Ovary (tissue), 9 donors: ENCODE measurements around the gene DNM1L. TPM values are rescaled to one million over a fixed set of nuclear protein-coding genes. Genes with fewer than 3 reads are reported as not detected.

ENCODE experiments used
- DNase-seq, 5 donors: peaks; one replicate each; pipeline ENCODE4 v3.0.0-alpha.2; 2019 to 2020
- H3K27ac ChIP-seq, 2 donors: fragments of 200-600 bp; one replicate each; pipeline versions ENCODE4 v1.5.1 to v1.8.0; 2019 to 2022
- H3K27me3 ChIP-seq: fragments of 200-600 bp; one replicate; pipeline ENCODE4 v1.8.0; 2022
- H3K36me3 ChIP-seq: fragments of 200-600 bp; sonication (generic); one replicate; pipeline ENCODE4 v1.5.1; 2019
- H3K4me1 ChIP-seq: one replicate; pipeline ENCODE4 v1.8.1; 2013; ENCODE audit warnings: mild to moderate bottlenecking, moderate library complexity; ENCODE audit not compliant: insufficient read depth
- H3K4me3 ChIP-seq: fragments of 200-600 bp; sonication (generic); one replicate; pipeline ENCODE4 v1.5.1; 2017
- H3K9me3 ChIP-seq, 2 donors: fragments of 200-600 bp in 1 of 2; sonication (generic) in 1 of 2; one replicate each; pipeline versions ENCODE4 v1.5.1 to v1.8.1; 2013 to 2019; ENCODE audit warnings: mild to moderate bottlenecking in 1 of 2, moderate library complexity in 1 of 2
- CTCF ChIP-seq, 3 donors: fragments of 450-650 bp in 2 of 3; fragments of 200-600 bp in 1 of 3; IDR thresholded peaks; one replicate each; pipeline versions ENCODE4 v1.5.1 to v1.8.0; 2016 to 2022; ENCODE audit warnings: antibody characterized with exemption in 3 of 3, mild to moderate bottlenecking in 1 of 3
- EP300 ChIP-seq: sonication (generic); formaldehyde crosslinking; IDR thresholded peaks from one replicate; pipeline ENCODE4 v1.6.1; 2017; ENCODE audit warnings: antibody characterized with exemption
- POLR2A ChIP-seq: fragments of 450-650 bp; IDR thresholded peaks from one replicate; pipeline ENCODE4 v1.6.1; 2017; ENCODE audit warnings: antibody characterized with exemption, mild to moderate bottlenecking, moderate library complexity
- WGBS, 3 donors: extraction: QIAGEN DNeasy Blood & Tissue Kit in 1 of 3; methylation state at CpG; one replicate each; pipeline versions ENCODE4 v1.1.5 to v1.1.7; 2013 to 2017; 5-methylcytosine and 5-hydroxymethylcytosine counted together
- intact Hi-C, 4 donors: fragments of 100-400 bp; cut with DNase I; formaldehyde crosslinking; loops; one replicate each; pipeline versions ENCODE4 v1.11.0 to v1.15.1; 2022 to 2023
- polyA plus RNA-seq, 2 donors: library from polyadenylated mRNA; stranded (reverse); fragments of 200-250 nt in 1 of 2; fragments of 350-450 nt in 1 of 2; fragmentation: Illumina TruSeq in 1 of 2; extraction: RNeasy Lipid Tissue Mini Kit (QIAGEN cat#74804) in 1 of 2; gene quantifications; one replicate each; pipeline ENCODE4 v1.2.3, GENCODE V29; 2013 to 2014
- total RNA-seq, 7 donors: library from RNA; depleted of rRNA in 2 of 7; stranded (reverse); fragments of >200 nt in 2 of 7; fragmentation: NEBNext Ultra II Directional in 3 of 7; extraction: Animal tissue kit (Norgen Biotek cat#: 25700) in 3 of 7; gene quantifications; one replicate each; pipeline versions ENCODE4 v1.1.0 to v1.2.4, GENCODE V29; 2016 to 2023
- donor health status: DM: no; HTN: no; CAD: no; lungs with moderate emphysema.
- donor health status: DM: no; HTN: no; CAD: no.
- donor health status: Bipolar disorder and iron deficiency.
- donor health status: DM: yes; HTN: yes; CAD: no.
- donor health status: DM: no; HTN: no; CAD: no.
- donor health status: DM: yes; HTN: yes; CAD: no.

The DNM1L gene
- total and polyA plus RNA-seq, 9 donors, result 19.4 to 77.5 (median 47.8) TPM

DNA sequence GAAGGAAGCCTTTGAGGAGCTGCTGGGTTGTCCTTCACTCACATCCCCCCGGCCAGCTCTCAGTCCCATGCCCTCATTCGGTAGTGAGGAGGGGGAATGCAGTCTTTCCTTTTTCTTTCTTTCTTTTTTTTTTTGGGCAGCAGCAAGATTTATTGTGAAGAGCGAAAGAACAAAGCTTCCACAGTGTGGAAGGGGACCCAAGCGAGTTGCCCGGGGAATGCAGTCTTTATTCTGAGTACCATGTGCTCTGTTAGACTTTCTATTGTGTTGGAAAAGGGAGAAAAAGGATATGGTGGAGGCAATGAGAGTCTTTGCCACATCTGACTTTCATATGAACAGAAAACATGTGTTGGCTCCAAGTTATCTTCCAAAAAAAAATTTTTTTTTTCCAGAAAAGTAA, 106.5 kb downstream of the DNM1L start:
- H3K9me3 ChIP-seq, result no peaks in the 10 kb centered on the region
- H3K27ac ChIP-seq, result no peak overlapping the region
- no peaks in the 10 kb centered on the region for H3K27me3 ChIP-seq
- no peaks in the 10 kb centered on the region for H3K36me3 ChIP-seq
- intact Hi-C loops, result no loop called here
- DNase-seq, result no peak
- H3K4me3 ChIP-seq, result no peak overlapping the region
- 85 to 94% (median 93%) methylated on average over 5 of the region's 5 CpGs for WGBS, 3 donors
- H3K4me1 ChIP-seq, result no peaks in the 10 kb centered on the region
- TF ChIP-seq CTCF (IDR thresholded peaks at IDR 0.05) (no peak), EP300 (no peak), POLR2A (no peak)

GRCh38 chr12:32788405-32788804, 109.3 kb downstream of the DNM1L start:
- no peak for DNase-seq
- Histone ChIP-seq H3K4me3 (no peak overlapping the region), H3K4me1 (no peaks in the 10 kb centered on the region), H3K27me3 (no peaks in the 10 kb centered on the region), H3K9me3 (no peaks in the 10 kb centered on the region), H3K36me3 (no peaks in the 10 kb centered on the region), H3K27ac (no peak overlapping the region)
- 85 to 100% (median 93%) methylated on average over 4 of the region's 4 CpGs for WGBS, 3 donors
- intact Hi-C loops, result no loop called here
- TF ChIP-seq CTCF (IDR thresholded peaks at IDR 0.05), result no peak
- no peak for TF ChIP-seq EP300
- TF ChIP-seq POLR2A, result no peak

GRCh38 chr12:32789446-32789845, 110.3 kb downstream of the DNM1L start:
- Histone ChIP-seq H3K4me1 (no peaks in the 10 kb centered on the region), H3K27me3 (no peaks in the 10 kb centered on the region), H3K4me3 (no peak overlapping the region), H3K36me3 (no peaks in the 10 kb centered on the region), H3K27ac (no peak overlapping the region), H3K9me3 (no peaks in the 10 kb centered on the region)
- DNase-seq, result no peak
- intact Hi-C loops, result no loop called here
- no peak for TF ChIP-seq EP300
- no peak for TF ChIP-seq CTCF (IDR thresholded peaks at IDR 0.05)

GRCh38 chr12:32789916-32790315, 110.8 kb downstream of the DNM1L start:
- H3K27me3 ChIP-seq, result no peaks in the 10 kb centered on the region
- H3K36me3 ChIP-seq, result no peaks in the 10 kb centered on the region
- no peak overlapping the region for H3K4me3 ChIP-seq
- no peak for DNase-seq
- TF ChIP-seq EP300 (no peak), CTCF (IDR thresholded peaks at IDR 0.05) (no peak), POLR2A (no peak)
- H3K4me1 ChIP-seq, result no peaks in the 10 kb centered on the region
- intact Hi-C loops, result no loop called here
- no peaks in the 10 kb centered on the region for H3K9me3 ChIP-seq
- H3K27ac ChIP-seq, result no peak overlapping the region
- 38 to 42% (median 40%) methylated on average over 2 of the region's 2 CpGs for whole genome bisulfite sequencing, 3 donors

- Histone ChIP-seq H3K4me3 (no peak overlapping the region), H3K36me3 (no peaks in the 10 kb centered on the region), H3K27me3 (no peaks in the 10 kb centered on the region), H3K9me3 (no peaks in the 10 kb centered on the region), H3K4me1 (no peaks in the 10 kb centered on the region), H3K27ac (no peak overlapping the region)
- 6 to 29% (median 11%) methylated on average over 4 of the region's 4 CpGs for WGBS, 3 donors
- no peak for DNase-seq
- intact Hi-C loops, result no loop called here
- no peak for TF ChIP-seq CTCF (IDR thresholded peaks at IDR 0.05)
- no peak for TF ChIP-seq POLR2A
- TF ChIP-seq EP300, result no peak
Observed at GRCh38 chr12:32794281-32794680, 115.2 kb downstream of the DNM1L start.
